Spleen (tissue), 7 donors: ENCODE data around the gene TMA16.

ENCODE experiments used
- CTCF ChIP-seq, 11 experiments: fragments of 200-600 bp in 7 of 11; fragments of 450-650 bp in 4 of 11; sonication (generic) in 4 of 11; IDR thresholded peaks in 8 of 11; conservative IDR thresholded peaks in 3 of 11; 1 replicate in 7 of 11; 2 replicates in 4 of 11; pipeline versions ENCODE4 v1.4.0 to v1.8.0; 2016 to 2021; ENCODE audit warnings: antibody characterized with exemption in 11 of 11, inconsistent platforms in 4 of 11, mild to moderate bottlenecking in 1 of 11
- POLR2A ChIP-seq, 3 donors: fragments of 450-650 bp; IDR thresholded peaks; one replicate each; pipeline ENCODE4 v1.5.1; 2017; ENCODE audit warnings: antibody characterized with exemption in 3 of 3, mild to moderate bottlenecking in 1 of 3
- donor health status: DM: no; HTN: no; CAD: no; lungs with moderate emphysema.
- donor health status: DM: no; HTN: no; CAD: no.
- donor health status: DM: no; HTN: no; CAD: no.

- TF ChIP-seq CTCF (IDR thresholded peaks at IDR 0.05 in 8 of 11, conservative IDR thresholded peaks at IDR 0.05 in 3 of 11) = no peak
- TF ChIP-seq POLR2A (IDR thresholded peaks at IDR 0.05) = no peak
Measured at GRCh38 chr4:163525982-163526381, 31.5 kb downstream of the TMA16 start.
